Ishikawa (cell line): ENCODE results near the gene MRPL37.

ENCODE experiments used
- CEBPB ChIP-seq: IDR thresholded peaks from 2 replicates; pipeline ENCODE4 v1.6.1; 2012
- EGR1 ChIP-seq: IDR thresholded peaks from 2 replicates; pipeline ENCODE4 v1.6.1; 2012
- EP300 ChIP-seq: IDR thresholded peaks from 2 replicates; pipeline ENCODE4 v1.6.1; 2012; ENCODE audit warnings: borderline replicate concordance
- FOXM1 ChIP-seq: IDR thresholded peaks from 2 replicates; pipeline ENCODE4 v1.6.1; 2012; ENCODE audit warnings: low read depth, borderline replicate concordance
- MAX ChIP-seq: IDR thresholded peaks from 2 replicates; pipeline ENCODE4 v1.6.1; 2012
- NFIC ChIP-seq: IDR thresholded peaks from 2 replicates; pipeline ENCODE4 v1.6.1; 2012
- RAD21 ChIP-seq: IDR thresholded peaks from 2 replicates; pipeline ENCODE4 v1.6.1; 2012; ENCODE audit warnings: low read depth
- REST ChIP-seq: IDR thresholded peaks from 2 replicates; pipeline ENCODE4 v1.6.1; 2012; ENCODE audit warnings: low read depth, mild to moderate bottlenecking
- TAF1 ChIP-seq: IDR thresholded peaks from 2 replicates; pipeline ENCODE4 v1.6.1; 2012; ENCODE audit warnings: low read depth, mild to moderate bottlenecking
- TEAD4 ChIP-seq: IDR thresholded peaks from 2 replicates; pipeline ENCODE4 v1.6.1; 2012
- YY1 ChIP-seq: IDR thresholded peaks from 2 replicates; pipeline ENCODE4 v1.6.1; 2012; ENCODE audit warnings: low read depth

GRCh38 chr1:54176621-54177327 lies 23.2 kb upstream of the MRPL37 start:
- no peak for TF ChIP-seq RAD21
- TF ChIP-seq YY1: no peak
- no peak for TF ChIP-seq EP300
- TF ChIP-seq REST: no peak; the same call in 1 of the 2 replicates
- no peak for TF ChIP-seq CEBPB
- no peak for TF ChIP-seq TAF1
- TF ChIP-seq MAX: no peak
- no peak for TF ChIP-seq NFIC
- no peak for TF ChIP-seq TEAD4
- TF ChIP-seq EGR1: no peak
- no peak for TF ChIP-seq FOXM1
